Natural killer cell (primary cell): ENCODE data around the gene COL1A2. TPM values are rescaled to one million over a fixed set of nuclear protein-coding genes. Genes with fewer than 3 reads are reported as not detected.

Source experiments
- ATAC-seq, 3 donors: fragments of 150-1000 bp in 2 of 3; fragments of 200-7000 bp in 1 of 3; cut with Tn5 transposase; 1 replicate in 1 of 3; 2 replicates in 2 of 3; pipeline ENCODE4 v1.10.0; 2021; ENCODE audit warnings: mild to moderate bottlenecking in 2 of 3, moderate library complexity in 2 of 3
- DNase-seq, 2 donors: peaks; one replicate each; pipeline versions ENCODE4 v3.0.0 to v3.0.0-alpha.2; 2013 to 2021; ENCODE audit warnings: mixed read lengths in 1 of 2
- H3K27ac ChIP-seq: one replicate; pipeline ENCODE4 v1.5.1; 2013; ENCODE audit warnings: mild to moderate bottlenecking, low read length
- H3K27me3 ChIP-seq: one replicate; pipeline ENCODE4 v1.6.1; 2013; ENCODE audit warnings: low read length; ENCODE audit not compliant: control insufficient read depth, insufficient read depth
- H3K36me3 ChIP-seq: one replicate; pipeline ENCODE4 v1.6.1; 2013; ENCODE audit warnings: low read length; ENCODE audit not compliant: control insufficient read depth, insufficient read depth
- H3K4me1 ChIP-seq: one replicate; pipeline ENCODE4 v1.6.1; 2013; ENCODE audit warnings: low read length; ENCODE audit not compliant: control insufficient read depth, insufficient read depth
- H3K4me3 ChIP-seq: one replicate; pipeline ENCODE4 v1.5.1; 2013; ENCODE audit warnings: low read length
- H3K9me3 ChIP-seq: one replicate; pipeline ENCODE4 v1.6.1; 2013; ENCODE audit warnings: low read length; ENCODE audit not compliant: control insufficient read depth, insufficient read depth
- H3K27ac Mint-ChIP-seq, 2 donors: one replicate each; pipeline ENCODE4 v1.8.0; 2022; ENCODE audit warnings: mild to moderate bottlenecking in 2 of 2, mixed read lengths in 2 of 2, moderate library complexity in 1 of 2
- H3K27me3 Mint-ChIP-seq, 2 donors: one replicate each; pipeline ENCODE4 v1.8.0; 2022; ENCODE audit warnings: low read depth in 2 of 2, mixed read lengths in 2 of 2
- H3K36me3 Mint-ChIP-seq: one replicate; pipeline ENCODE4 v1.8.0; 2022; ENCODE audit warnings: mixed read lengths
- H3K4me1 Mint-ChIP-seq, 2 donors: one replicate each; pipeline ENCODE4 v1.8.0; 2022; ENCODE audit warnings: mixed read lengths in 2 of 2
- H3K4me3 Mint-ChIP-seq: one replicate; pipeline ENCODE4 v1.8.0; 2022; ENCODE audit warnings: mild to moderate bottlenecking, moderate library complexity, mixed read lengths
- H3K9me3 Mint-ChIP-seq, 2 donors: one replicate each; pipeline ENCODE4 v1.8.0; 2022; ENCODE audit warnings: mixed read lengths in 2 of 2
- CTCF ChIP-seq: fragments of 200-600 bp; IDR thresholded peaks from one replicate; pipeline ENCODE4 v1.8.0; 2022; ENCODE audit warnings: antibody characterized with exemption
- WGBS: methylation state at CpG from one replicate; pipeline ENCODE4 v1.1.7; 2013; ENCODE audit warnings: missing lambda C conversion rate; ENCODE audit not compliant: insufficient coverage; 5-methylcytosine and 5-hydroxymethylcytosine counted together
- intact Hi-C: fragments of 100-400 bp; cut with micrococcal nuclease; formaldehyde crosslinking; loops from one replicate; pipeline ENCODE4 v1.14.2; 2022
- total RNA-seq, 4 donors: library from RNA; stranded (reverse); fragments of 120-200 nt in 1 of 4; gene quantifications; one replicate each; pipeline versions ENCODE4 v1.2.3 to v1.2.4, GENCODE V29; 2013 to 2022

Gene COL1A2
- total RNA-seq, 3 donors from 2014 or later (not counting 1 experiment from before 2014, with no cell fraction given): not detected

GRCh38 chr7:94357076-94357475 lies 37.6 kb upstream of the COL1A2 start:
- H3K4me3 ChIP-seq: no peak overlapping the region
- Mint-ChIP-seq H3K9me3 (peaks cover 0 to 3% of the 10 kb centered on the region in 2 donors), H3K36me3 (no peaks in the 10 kb centered on the region), H3K4me3 (no peak overlapping the region), H3K27me3 (peaks cover 0 to 3% of the 10 kb centered on the region in 2 donors), H3K27ac (no peak overlapping the region), H3K4me1 (no peaks in the 10 kb centered on the region)
- H3K4me1 ChIP-seq: no peaks in the 10 kb centered on the region
- H3K27me3 ChIP-seq: no peaks in the 10 kb centered on the region
- no peak overlapping the region for H3K27ac ChIP-seq
- 94% methylated on average over 3 of the region's 3 CpGs for WGBS
- no peaks in the 10 kb centered on the region for H3K9me3 ChIP-seq
- DNase-seq (no peak), ATAC-seq (no peak)
- no peak for TF ChIP-seq CTCF
- intact Hi-C loops: no loop called here
- no peaks in the 10 kb centered on the region for H3K36me3 ChIP-seq

- Mint-ChIP-seq H3K36me3 (no peaks in the 10 kb centered on the region), H3K4me3 (no peak overlapping the region), H3K27ac (no peak overlapping the region), H3K9me3 (peaks cover 2 to 3% of the 10 kb centered on the region in 2 donors), H3K27me3 (peaks cover 0 to 3% of the 10 kb centered on the region in 2 donors), H3K4me1 (no peaks in the 10 kb centered on the region)
- TF ChIP-seq CTCF: no peak
- H3K27me3 ChIP-seq: no peaks in the 10 kb centered on the region
- ATAC-seq (no peak), DNase-seq (no peak)
- 85% methylated on average over 2 of the region's 2 CpGs for WGBS
- H3K9me3 ChIP-seq: no peaks in the 10 kb centered on the region
- H3K4me1 ChIP-seq: no peaks in the 10 kb centered on the region
- H3K4me3 ChIP-seq: no peak overlapping the region
- H3K27ac ChIP-seq: no peak overlapping the region
- no peaks in the 10 kb centered on the region for H3K36me3 ChIP-seq
- intact Hi-C loops: no loop called here
These were observed 33.8 kb upstream of the COL1A2 start for GRCh38 chr7:94360926-94361325.

GRCh38 chr7:94362276-94362675 lies 32.4 kb upstream of the COL1A2 start:
- Histone ChIP-seq H3K4me1 (no peaks in the 10 kb centered on the region), H3K27me3 (no peaks in the 10 kb centered on the region), H3K27ac (no peak overlapping the region), H3K4me3 (no peak overlapping the region), H3K36me3 (no peaks in the 10 kb centered on the region), H3K9me3 (no peaks in the 10 kb centered on the region)
- no peaks in the 10 kb centered on the region for H3K4me1 Mint-ChIP-seq
- intact Hi-C loops: no loop called here
- H3K36me3 Mint-ChIP-seq: no peaks in the 10 kb centered on the region
- TF ChIP-seq CTCF: no peak
- no peak overlapping the region for H3K27ac Mint-ChIP-seq
- ATAC-seq (no peak), DNase-seq (no peak)
- peaks cover 0 to 3% of the 10 kb centered on the region in 2 donors for H3K27me3 Mint-ChIP-seq
- 74% methylated on average over 1 of the region's 1 CpG for WGBS
- no peak overlapping the region for H3K4me3 Mint-ChIP-seq
- peaks cover 2 to 3% of the 10 kb centered on the region in 2 donors for H3K9me3 Mint-ChIP-seq

GRCh38 chr7:94364816-94365215 lies 29.9 kb upstream of the COL1A2 start:
- Mint-ChIP-seq H3K4me3 (no peak overlapping the region), H3K9me3 (peaks cover 2 to 3% of the 10 kb centered on the region in 2 donors), H3K36me3 (no peaks in the 10 kb centered on the region), H3K27me3 (peaks cover 0 to 3% of the 10 kb centered on the region in 2 donors), H3K4me1 (no peaks in the 10 kb centered on the region), H3K27ac (no peak overlapping the region)
- intact Hi-C loops: no loop called here
- no peaks in the 10 kb centered on the region for H3K4me1 ChIP-seq
- DNase-seq (no peak), ATAC-seq (no peak)
- no peaks in the 10 kb centered on the region for H3K36me3 ChIP-seq
- no peaks in the 10 kb centered on the region for H3K9me3 ChIP-seq
- no peaks in the 10 kb centered on the region for H3K27me3 ChIP-seq
- no peak overlapping the region for H3K4me3 ChIP-seq
- no peak overlapping the region for H3K27ac ChIP-seq
- WGBS: 81% methylated on average over 5 of the region's 5 CpGs
- TF ChIP-seq CTCF: no peak
